NCI-H2029 (cell line): ENCODE results near the gene ADCY3.

ENCODE experiments used
- DNase-seq: peaks from one replicate; lab custom pipeline; 2025; lab: John Stamatoyannopoulos, UW

The ADCY3 gene

DNA sequence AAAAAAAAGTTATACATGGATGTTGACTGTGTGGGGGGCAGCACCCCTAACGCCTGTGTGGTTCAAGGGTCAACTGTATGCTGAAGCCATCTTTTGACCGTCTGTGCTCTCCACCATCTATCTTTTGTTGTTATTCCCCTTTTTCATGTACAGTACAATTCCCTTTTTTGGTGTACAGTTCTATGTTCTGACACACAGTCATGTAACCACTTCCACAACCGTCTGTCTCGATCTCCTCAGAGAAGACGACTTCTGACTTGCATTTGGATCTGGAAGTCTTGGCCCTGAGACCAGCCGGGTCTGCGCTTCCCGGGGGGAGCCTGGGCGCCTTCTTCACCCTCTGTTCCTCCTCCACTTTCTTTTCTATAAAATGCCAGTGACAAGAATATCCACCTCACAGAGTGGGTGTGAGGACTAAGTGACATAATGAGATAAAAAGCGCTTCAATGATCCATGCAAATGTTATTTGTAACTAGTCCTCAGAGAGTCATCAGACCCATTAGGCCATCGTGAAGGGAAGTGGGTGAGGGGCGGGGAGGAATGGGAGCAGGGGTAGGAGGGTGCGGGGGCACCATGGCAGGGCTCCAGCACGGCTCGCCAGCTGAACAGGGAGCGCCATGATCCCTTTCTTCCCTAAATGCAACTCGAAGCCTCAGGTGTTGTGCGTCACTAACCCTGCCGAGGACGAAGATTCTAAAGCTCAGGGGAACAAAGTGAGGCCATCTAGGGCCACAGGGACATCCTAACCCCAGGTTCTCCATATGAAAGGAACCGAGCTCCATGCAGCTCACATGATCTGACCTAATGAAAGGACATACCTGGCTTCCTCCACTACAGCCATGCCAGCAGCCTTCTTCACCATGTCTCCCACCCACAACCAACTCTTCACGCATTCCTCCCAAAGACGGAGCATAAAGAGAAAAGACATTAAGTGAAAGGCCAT is 16.6 kb downstream of the ADCY3 start:
- DNase-seq = no peak

GRCh38 chr2:24899361-24899910 is 20.6 kb downstream of the ADCY3 start:
- DNase-seq = no peak

DNA sequence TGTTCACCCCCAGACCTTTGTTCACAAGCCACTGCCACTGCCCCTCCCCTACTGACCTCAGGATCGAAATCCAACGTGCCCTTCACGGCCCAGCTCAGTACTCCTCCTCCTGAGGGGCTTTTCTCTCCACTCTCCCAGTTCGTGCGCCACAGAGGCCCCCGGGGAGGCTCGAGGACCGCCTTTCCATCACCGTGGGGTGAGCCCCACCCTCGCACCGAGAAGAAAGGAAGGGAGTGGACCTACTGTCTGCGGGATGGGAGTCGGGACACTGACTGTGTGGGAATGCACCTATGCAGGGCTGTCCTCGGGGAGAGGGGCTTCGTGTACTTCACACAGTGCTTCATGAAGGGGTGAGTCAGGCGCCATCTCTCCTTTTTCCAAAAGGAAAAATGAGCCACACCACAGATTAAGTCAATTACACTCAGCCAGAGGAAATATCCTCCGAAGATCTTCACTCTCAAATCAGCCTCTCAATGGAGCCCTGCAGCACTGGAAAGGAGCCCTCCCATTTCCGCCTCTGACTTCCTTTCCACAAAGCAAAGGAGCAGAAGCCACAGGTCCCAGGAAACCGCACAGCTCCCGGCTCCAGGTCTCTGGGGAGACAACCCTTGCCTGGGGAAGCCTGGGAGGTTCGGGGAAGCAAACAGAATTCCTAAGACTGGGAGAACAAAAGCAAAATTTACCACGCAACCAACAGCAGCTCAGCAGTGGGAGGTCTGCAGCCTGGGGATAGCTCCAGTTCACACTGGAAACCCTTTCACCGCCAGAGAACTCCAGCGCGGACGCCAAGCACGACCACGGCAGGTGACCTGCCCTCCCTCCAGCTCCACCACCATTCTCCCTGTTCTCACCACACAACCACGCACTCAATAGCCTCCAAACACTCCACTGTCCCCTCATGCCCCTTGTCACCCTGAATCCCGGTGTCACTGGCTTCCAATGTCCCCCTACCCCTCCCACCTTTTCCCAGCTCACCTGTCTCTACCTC is 21.6 kb downstream of the ADCY3 start:
- DNase-seq = no peak

DNA sequence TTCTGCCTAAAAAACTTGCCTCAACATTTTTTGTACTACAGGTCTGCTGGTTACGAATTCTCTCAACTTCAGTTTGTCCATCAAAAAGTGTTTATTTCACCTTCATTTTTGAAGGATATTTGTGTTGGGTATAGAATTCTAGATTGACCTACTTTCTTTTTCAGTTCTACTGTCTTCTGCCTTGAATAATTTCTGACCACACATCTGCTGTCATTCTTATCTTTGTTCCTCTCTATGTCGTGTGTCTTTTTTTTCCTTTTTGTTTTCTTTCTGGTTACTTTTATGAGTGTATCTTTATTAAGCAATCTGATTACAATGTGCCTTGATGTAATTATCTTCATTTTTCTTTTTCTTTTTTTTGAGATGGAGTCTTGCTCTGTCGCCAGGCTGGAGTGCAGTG is 25.3 kb downstream of the ADCY3 start:
- no peak for DNase-seq

DNA sequence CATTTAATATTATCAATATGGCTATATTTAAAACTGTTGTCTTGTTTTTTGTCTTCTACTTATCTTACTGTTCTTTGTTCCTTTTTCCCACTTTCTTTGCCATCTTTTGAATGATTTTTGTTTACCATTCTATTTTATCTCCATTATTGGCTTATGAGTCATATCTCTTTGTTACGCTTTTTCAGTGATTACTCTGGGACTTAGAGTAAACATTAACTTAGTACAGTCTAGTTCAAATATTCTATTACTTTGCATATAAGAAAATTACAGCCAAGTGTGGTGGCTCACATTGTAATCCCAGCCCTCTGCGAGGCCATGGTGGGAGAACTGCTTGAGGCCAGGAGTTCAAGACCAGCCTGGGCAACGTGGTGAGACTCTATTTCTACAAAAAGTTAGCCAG is 26.1 kb downstream of the ADCY3 start:
- DNase-seq = no peak

- DNase-seq = no peak
Observed at GRCh38 chr2:24892928-24893327, 27.1 kb downstream of the ADCY3 start.

DNA sequence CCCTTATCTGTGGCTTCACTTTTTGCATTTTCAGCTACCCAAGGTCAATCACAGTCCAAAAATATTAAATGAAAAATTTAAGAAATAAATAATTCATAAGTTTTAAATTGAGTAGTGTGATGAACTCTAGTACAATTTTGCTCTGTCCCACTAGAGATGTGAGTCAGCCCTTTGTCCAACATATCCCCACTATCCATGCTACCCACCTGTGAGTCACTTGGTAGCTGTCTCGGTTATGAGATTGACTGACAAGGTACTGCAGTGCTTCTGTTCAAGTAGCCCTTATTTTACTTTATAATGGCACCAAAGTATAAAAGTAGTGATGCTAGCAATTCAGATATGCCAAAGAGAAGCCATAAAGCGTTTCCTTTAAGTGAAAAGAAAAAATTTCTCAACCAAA is 28.8 kb downstream of the ADCY3 start:
- no peak for DNase-seq

DNA sequence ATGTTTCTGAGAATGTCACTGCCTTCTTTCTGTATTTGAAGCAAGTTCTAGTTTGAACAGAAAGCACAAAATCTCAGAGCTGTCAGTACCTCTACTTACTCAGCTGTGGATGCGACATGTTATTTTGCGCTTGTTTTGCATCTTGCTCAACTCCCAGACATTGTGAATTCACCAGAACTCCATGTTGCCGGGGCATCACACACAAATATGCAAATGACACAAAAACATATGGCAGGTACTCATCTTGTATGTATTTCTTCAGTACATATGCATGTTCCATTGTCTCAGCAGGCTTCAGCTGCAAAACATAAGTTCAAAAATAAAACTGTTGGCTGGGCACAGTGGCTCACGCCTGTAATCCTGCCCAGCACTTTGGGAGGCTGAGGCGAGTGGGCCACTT is 30.8 kb downstream of the ADCY3 start:
- DNase-seq = no peak

DNA sequence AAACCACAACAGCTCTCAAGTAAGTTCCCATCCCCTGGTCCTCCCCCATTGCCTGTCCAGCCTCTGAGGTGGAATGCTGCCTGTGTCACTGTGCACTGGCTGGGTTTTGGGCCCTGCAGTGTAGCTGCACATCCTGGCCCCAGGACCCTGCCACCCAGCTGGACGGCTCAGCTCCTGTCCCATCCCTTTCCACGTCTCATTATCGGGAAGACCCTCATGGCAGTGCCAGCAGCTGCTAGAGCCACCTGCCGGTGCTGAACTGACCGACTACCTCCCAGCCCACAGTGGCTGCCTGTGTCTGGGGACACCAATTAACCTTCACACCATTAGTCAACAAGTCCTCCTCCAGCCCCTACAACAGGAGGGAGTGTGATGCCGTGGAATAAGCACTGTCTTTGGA is 31.9 kb downstream of the ADCY3 start:
- no peak for DNase-seq

GRCh38 chr2:24887307-24887874 is 32.6 kb downstream of the ADCY3 start:
- no peak for DNase-seq

DNA sequence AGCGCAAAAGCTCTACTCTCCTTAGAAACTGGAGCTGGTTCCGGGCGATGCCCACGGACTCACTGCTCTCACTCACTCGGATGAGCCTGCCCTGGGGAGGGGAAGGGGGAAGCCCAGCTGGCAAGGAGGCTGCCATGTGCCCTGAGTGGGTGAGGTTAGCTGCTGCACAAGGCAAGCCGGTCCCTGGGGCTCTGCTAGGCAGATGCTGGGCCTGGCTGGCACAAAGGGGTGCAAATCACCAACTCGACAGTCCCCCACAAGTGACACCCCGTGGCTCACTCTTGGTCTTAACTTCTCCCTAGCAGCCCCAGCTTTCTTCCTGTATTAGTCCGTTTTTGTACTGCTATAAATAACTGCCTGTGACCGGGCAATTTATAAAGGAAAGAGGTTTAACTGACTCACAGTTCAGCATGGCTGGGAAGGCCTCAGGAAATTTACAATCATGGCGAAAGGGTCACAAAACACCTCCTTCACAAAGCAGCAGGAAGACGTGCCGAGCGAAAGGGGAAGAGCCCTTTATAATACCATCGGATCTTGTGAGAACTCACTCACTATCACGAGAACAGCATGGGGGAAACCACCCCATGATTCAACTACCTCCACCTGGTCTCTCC is 33.2 kb downstream of the ADCY3 start:
- no peak for DNase-seq

- no peak for DNase-seq
Observed at GRCh38 chr2:24886126-24886501, 33.9 kb downstream of the ADCY3 start.

GRCh38 chr2:24885221-24886125 is 34.6 kb downstream of the ADCY3 start:
- DNase-seq = peak; percentile 71

DNA sequence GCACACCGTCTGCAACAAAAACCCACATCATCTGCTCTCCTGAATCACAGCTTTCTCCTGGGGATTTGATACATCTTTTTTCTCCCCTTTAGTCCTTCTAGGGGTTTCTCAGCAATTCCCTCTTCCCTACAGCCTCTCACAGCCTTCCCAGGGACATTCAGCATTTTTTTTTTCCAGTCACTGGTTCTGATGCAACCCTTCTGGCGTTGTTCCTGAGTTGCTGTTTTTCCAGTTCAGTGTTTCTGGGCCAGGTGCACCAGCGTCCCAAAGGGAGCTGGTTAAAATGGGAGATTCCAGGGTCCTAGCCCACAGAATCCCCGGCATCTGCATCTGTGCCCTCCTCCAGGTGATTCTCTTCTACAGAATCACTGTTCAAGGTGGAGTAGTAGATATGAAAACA is 36.1 kb downstream of the ADCY3 start:
- no peak for DNase-seq

- no peak for DNase-seq
Observed at GRCh38 chr2:24881623-24882022, 38.4 kb downstream of the ADCY3 start.

GRCh38 chr2:24881158-24881557 is 38.9 kb downstream of the ADCY3 start:
- no peak for DNase-seq

DNA sequence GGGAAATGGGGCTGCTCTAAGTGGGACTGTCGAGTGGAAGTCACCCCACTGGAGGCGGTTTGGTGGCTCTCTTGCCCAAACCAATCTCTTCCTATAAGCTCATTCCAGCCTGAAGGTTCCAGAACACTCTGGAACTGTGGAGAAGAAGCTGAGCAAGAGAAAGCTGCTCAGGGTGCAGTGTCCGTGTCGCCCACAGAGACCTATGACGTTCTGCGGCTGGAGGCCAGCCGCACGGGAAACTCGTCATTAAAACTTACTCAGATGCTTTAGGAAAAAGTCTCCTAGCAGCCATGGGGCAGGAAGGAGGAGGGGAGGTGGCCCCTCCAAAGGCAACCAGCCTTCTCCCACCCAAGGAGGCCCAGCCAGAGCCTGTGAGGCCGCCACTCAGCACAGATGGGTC is 41.7 kb downstream of the ADCY3 start:
- DNase-seq = no peak

GRCh38 chr2:24877646-24878045 is 42.4 kb downstream of the ADCY3 start:
- no peak for DNase-seq

DNA sequence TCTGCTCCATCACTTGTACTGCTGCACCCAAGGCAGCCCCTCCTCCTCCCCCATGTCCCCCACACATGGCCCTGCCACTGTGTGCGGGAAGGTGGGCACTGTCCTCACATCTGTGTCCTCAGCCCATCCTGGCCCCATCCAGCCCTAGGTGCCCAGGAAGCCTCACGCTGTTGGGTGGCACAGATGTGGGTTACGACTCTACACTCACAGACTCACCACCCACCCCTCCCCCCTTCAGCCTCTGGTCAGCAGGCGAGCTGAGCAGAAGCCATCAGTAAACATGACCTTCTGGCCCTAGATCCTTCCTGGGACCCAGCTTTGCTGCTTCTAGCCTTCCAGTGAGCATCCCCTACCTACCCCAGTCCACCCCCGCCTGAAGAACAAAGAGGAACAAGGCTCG is 43.0 kb downstream of the ADCY3 start:
- no peak for DNase-seq

- no peak for DNase-seq
Observed at GRCh38 chr2:24875901-24876300, 44.1 kb downstream of the ADCY3 start.

DNA sequence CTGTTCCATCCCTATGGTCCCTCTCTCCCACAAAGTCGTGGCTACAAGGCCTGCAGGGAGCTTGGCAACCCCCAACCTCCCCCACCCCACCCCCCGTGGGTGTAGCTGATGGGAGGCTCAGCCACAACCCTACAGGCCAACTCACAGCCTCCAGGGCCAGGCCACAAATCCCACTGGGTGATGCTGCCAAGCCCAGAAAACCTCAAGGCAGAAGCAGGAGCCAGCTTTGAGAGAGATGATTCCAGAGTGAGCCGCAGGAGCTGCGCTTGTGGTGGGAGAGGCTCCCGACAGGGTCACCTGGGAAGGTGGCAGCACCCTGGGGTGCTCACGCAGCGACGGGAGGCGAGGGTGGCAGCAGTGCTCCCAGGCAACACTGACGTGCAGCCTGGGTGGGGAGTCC is 44.8 kb downstream of the ADCY3 start:
- no peak for DNase-seq
